Measurements from ENCODE around the gene STAMBP.
"Not testable (repeated sequence)": the region's sequence is repeated elsewhere in the genome, so short reads cannot be mapped to it uniquely, and the experiment has no call there.

The STAMBP gene

GRCh38 chr2:73868204-73868978 is 39.6 kb downstream of the STAMBP start:
- TF ChIP-seq CTCF (IDR thresholded peaks at IDR 0.05; ENCODE audit: insufficient read depth, missing control alignments), result no peak
- no peak for DNase-seq (ENCODE audit: insufficient read length, low spot score)
- no peak for FAIRE-seq

GRCh38 chr2:73870084-73870483 is 41.3 kb downstream of the STAMBP start:
- DNase-seq (ENCODE audit: insufficient read length, low spot score) (no peak), FAIRE-seq (no peak)
- TF ChIP-seq CTCF (IDR thresholded peaks at IDR 0.05; ENCODE audit: insufficient read depth, missing control alignments), result no peak

- no peak for TF ChIP-seq CTCF (IDR thresholded peaks at IDR 0.05; ENCODE audit: insufficient read depth, missing control alignments)
- FAIRE-seq, result no peak
- no peak for DNase-seq (ENCODE audit: insufficient read length, low spot score)
Observed at GRCh38 chr2:73877071-73877802, 48.5 kb downstream of the STAMBP start.

- not testable (repeated sequence) for FAIRE-seq; DNase-seq (ENCODE audit: insufficient read length, low spot score)
Observed at GRCh38 chr2:73877984-73878383, 49.2 kb downstream of the STAMBP start.

- no peak for FAIRE-seq
- TF ChIP-seq CTCF (IDR thresholded peaks at IDR 0.05; ENCODE audit: insufficient read depth, missing control alignments), result no peak
- no peak for DNase-seq (ENCODE audit: insufficient read length, low spot score)
Observed at GRCh38 chr2:73885406-73885805, 56.6 kb downstream of the STAMBP start.

GRCh38 chr2:73886357-73886756 is 57.6 kb downstream of the STAMBP start:
- FAIRE-seq (no peak), DNase-seq (ENCODE audit: insufficient read length, low spot score) (no peak)
- no peak for TF ChIP-seq CTCF (IDR thresholded peaks at IDR 0.05; ENCODE audit: insufficient read depth, missing control alignments)

GRCh38 chr2:73887596-73888353 is 59.0 kb downstream of the STAMBP start:
- DNase-seq (ENCODE audit: insufficient read length, low spot score); FAIRE-seq: not testable (repeated sequence)

GRCh38 chr2:73888388-73888787 is 59.6 kb downstream of the STAMBP start:
- no peak for FAIRE-seq
- no peak for DNase-seq (ENCODE audit: insufficient read length, low spot score)
- no peak for TF ChIP-seq CTCF (IDR thresholded peaks at IDR 0.05; ENCODE audit: insufficient read depth, missing control alignments)
